H54 (cell line): ENCODE results near the gene MDK.

Experiments
- DNase-seq: peaks from one replicate; pipeline ENCODE4 v3.0.0; 2011; ENCODE audit warnings: low spot score, mixed read lengths; ENCODE audit not compliant: insufficient read length
- FAIRE-seq: peaks from 3 replicates; lab custom pipeline; 2011; peaks lifted over from hg19 to GRCh38; lab: Jason Lieb, UNC
- POLR2A ChIP-seq: IDR thresholded peaks from 2 replicates; pipeline ENCODE4 v1.6.1; 2011; ENCODE audit warnings: low read depth, mild to moderate bottlenecking, low read length

MDK gene

GRCh38 chr11:46408407-46408986, 27.0 kb downstream of the MDK start:
- no peak for FAIRE-seq
- no peak for DNase-seq
- no peak for TF ChIP-seq POLR2A

DNA sequence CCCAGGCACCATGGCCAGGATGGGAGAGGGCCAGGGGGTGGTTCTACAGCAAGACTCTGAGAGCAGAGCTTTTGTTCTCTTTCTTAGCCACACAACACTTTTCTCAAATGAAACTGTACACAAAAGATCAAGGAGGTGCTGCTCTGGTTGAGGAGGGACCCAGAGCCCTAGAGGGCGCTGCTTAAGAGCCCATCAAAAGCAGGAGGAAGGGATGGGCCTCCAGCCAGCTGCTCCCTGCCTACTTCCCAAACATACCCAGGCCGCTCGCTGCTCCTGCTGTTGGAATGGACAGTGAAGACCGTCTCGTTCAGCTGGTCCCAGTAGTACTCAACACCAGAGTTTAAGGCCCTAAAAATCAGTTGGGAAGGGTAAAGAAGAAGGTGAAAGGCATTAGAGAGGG, 28.6 kb downstream of the MDK start:
- TF ChIP-seq POLR2A, result no peak
- FAIRE-seq (no peak), DNase-seq (no peak)

GRCh38 chr11:46413760-46414465, 32.4 kb downstream of the MDK start:
- FAIRE-seq (no peak), DNase-seq (no peak)
- TF ChIP-seq POLR2A, result no peak

GRCh38 chr11:46414466-46414796, 33.0 kb downstream of the MDK start:
- no peak for FAIRE-seq
- no peak for DNase-seq
- no peak for TF ChIP-seq POLR2A

DNA sequence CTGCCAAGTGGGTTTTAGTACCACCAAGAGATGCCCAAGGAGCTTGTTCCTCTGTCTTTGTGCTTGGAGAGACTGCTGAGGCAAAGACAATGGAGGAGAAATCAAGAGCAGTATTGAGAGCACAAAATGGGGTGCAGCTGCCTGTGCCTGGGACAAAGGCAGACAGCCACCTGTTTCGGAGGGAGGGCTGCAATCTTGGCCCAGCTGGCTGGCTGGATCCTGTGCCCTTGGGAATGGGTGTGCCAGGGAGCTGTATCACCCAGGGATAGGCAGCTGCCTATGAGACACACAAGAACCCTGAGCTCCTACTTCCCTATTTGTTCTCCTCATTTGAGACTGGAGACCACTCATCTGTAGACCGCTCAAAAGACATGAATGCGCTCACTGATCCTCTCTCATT, 33.4 kb downstream of the MDK start:
- no peak for DNase-seq
- FAIRE-seq, result no peak
- TF ChIP-seq POLR2A, result no peak

GRCh38 chr11:46417711-46418110, 36.2 kb downstream of the MDK start:
- DNase-seq, result no peak
- no peak for TF ChIP-seq POLR2A
- no peak for FAIRE-seq

DNA sequence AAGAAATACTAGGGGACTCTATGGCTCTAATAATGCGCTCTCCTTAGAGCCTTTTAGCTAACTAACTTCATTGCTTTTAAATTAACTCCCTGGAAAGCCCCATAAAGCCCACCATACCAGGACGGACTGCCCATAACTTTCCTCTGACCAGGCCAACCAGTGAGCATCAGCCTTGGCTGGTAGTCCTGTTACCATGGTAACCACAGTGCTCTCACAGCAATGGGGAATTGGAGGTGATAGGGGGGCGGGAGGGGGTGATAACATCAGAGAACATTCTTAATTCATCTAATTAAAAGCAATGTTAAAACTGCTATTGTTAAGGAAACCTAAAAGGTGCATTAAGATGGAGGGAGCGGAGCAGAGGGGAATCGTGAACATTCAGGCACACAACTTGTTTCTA, 37.3 kb downstream of the MDK start:
- DNase-seq, result no peak
- TF ChIP-seq POLR2A, result no peak
- FAIRE-seq, result no peak

GRCh38 chr11:46420513-46420912, 39.0 kb downstream of the MDK start:
- TF ChIP-seq POLR2A, result no peak
- DNase-seq (no peak), FAIRE-seq (no peak)

- no peak for DNase-seq
- no peak for TF ChIP-seq POLR2A
- FAIRE-seq, result no peak
These were observed 39.9 kb downstream of the MDK start for GRCh38 chr11:46421257-46421880.

- DNase-seq, result no peak
- no peak for TF ChIP-seq POLR2A
- FAIRE-seq, result no peak
These were observed 41.1 kb downstream of the MDK start for GRCh38 chr11:46422588-46422987.

- no peak for TF ChIP-seq POLR2A
- DNase-seq (no peak), FAIRE-seq (no peak)
These were observed 44.9 kb downstream of the MDK start for GRCh38 chr11:46426233-46426991.

GRCh38 chr11:46427364-46427763, 45.9 kb downstream of the MDK start:
- TF ChIP-seq POLR2A, result no peak
- DNase-seq (no peak), FAIRE-seq (no peak)

- no peak for FAIRE-seq
- DNase-seq, result no peak
- TF ChIP-seq POLR2A, result no peak
These were observed 48.2 kb downstream of the MDK start for GRCh38 chr11:46429717-46430116.

DNA sequence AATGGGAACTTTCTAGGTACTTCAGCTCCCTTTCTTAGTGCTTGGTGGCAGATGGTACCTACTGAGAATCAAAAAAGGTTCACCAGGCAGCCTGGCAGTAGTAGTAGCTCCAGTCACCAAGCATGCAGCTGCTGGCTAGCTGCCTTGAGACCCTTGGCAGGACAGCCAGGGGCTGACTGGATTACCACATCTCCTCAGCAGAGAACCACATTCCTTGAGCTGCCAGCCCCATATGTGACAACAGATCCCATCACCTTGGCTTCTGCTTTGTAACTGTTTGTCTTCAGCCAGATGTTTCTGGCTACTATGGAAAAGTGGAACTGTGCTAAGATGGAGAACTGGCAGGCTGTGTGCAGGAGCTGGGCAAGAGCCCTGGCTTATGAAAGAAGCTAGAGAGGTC, 49.7 kb downstream of the MDK start:
- FAIRE-seq (no peak), DNase-seq (no peak)
- no peak for TF ChIP-seq POLR2A
